Measurements from ENCODE around the gene GNAQ.

DNA sequence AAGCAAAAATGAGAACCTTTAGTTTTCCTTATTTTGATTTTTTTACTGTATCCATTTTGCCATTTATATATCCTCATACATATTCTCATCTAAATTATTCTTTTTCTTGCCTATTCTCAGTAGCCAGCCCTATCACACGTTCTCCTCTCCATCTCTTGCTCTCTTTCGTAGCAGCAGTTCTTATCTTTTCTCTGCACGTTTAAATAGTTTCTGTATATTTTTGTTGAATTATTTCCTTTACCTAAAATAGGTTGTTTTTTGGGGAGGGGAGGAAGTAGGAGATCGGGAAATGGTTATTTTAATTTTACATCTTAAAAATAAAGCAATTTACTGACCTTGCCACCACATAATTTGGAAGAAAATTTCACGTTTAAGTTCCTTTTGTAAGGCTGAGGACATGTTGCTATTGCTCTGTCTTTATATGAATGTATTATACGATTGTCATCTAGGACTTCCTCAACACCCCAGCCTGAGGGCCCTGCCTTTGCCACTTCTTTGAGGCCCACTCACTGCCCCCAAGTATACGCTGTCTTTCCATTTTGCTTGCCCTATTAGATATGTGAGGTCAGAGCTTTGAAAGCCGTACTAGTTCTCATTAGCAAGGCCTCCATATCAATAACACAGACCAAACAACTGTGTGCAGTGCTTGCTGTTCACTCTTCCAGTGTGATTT lies 140.3 kb downstream of the GNAQ start:
- TF ChIP-seq, protein P1, sequence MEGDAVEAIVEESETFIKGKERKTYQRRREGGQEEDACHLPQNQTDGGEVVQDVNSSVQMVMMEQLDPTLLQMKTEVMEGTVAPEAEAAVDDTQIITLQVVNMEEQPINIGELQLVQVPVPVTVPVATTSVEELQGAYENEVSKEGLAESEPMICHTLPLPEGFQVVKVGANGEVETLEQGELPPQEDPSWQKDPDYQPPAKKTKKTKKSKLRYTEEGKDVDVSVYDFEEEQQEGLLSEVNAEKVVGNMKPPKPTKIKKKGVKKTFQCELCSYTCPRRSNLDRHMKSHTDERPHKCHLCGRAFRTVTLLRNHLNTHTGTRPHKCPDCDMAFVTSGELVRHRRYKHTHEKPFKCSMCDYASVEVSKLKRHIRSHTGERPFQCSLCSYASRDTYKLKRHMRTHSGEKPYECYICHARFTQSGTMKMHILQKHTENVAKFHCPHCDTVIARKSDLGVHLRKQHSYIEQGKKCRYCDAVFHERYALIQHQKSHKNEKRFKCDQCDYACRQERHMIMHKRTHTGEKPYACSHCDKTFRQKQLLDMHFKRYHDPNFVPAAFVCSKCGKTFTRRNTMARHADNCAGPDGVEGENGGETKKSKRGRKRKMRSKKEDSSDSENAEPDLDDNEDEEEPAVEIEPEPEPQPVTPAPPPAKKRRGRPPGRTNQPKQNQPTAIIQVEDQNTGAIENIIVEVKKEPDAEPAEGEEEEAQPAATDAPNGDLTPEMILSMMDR (IDR thresholded peaks at IDR 0.05), result no peak
- no peak for TF ChIP-seq POLR2A (IDR thresholded peaks at IDR 0.05)

All from body of pancreas (tissue), 4 donors.